Type B pancreatic cell (in vitro differentiated cells): ENCODE results near the gene GART. TPM values are rescaled to one million over a fixed set of nuclear protein-coding genes. Genes with fewer than 3 reads are reported as not detected.
"Not testable (repeated sequence)": the region's sequence is repeated elsewhere in the genome, so short reads cannot be mapped to it uniquely, and the experiment has no call there.

Source experiments
- DNase-seq: peaks from one replicate; pipeline ENCODE4 v3.0.0; 2021; ENCODE audit warnings: mixed read lengths; ENCODE audit not compliant: unreplicated experiment; ENCODE audit errors: extremely low spot score
- H3K27ac Mint-ChIP-seq: 2 replicates; pipeline ENCODE4 v1.8.0; 2021; ENCODE audit warnings: mild to moderate bottlenecking, mixed read lengths
- H3K27me3 Mint-ChIP-seq: 2 replicates; pipeline ENCODE4 v1.8.0; 2021; ENCODE audit warnings: mixed read lengths
- H3K36me3 Mint-ChIP-seq: 2 replicates; pipeline ENCODE4 v1.8.0; 2021; ENCODE audit warnings: mixed read lengths
- H3K4me1 Mint-ChIP-seq: one replicate; pipeline ENCODE4 v1.8.0; 2021; ENCODE audit warnings: mixed read lengths; ENCODE audit not compliant: unreplicated experiment
- H3K4me3 Mint-ChIP-seq: 2 replicates; pipeline ENCODE4 v1.8.0; 2021; ENCODE audit warnings: mild to moderate bottlenecking, mixed read lengths
- H3K9me3 Mint-ChIP-seq: 2 replicates; pipeline ENCODE4 v1.8.0; 2021; ENCODE audit warnings: mixed read lengths
- CTCF ChIP-seq: fragments of 200-600 bp; sonication (generic); conservative IDR thresholded peaks from 2 replicates; pipeline ENCODE4 v1.5.0; 2021; ENCODE audit warnings: antibody characterized with exemption, mild to moderate bottlenecking
- total RNA-seq: library from RNA; stranded (reverse); gene quantifications from 2 replicates; pipeline ENCODE4 v1.2.1, GENCODE V29; 2021; ENCODE audit warnings: low replicate concordance

GART gene
- total RNA-seq, 1 donor from 2014 or later = 107 TPM

GRCh38 chr21:33578959-33579542, 37.1 kb upstream of the GART start:
- no peak for TF ChIP-seq CTCF
- no peak for DNase-seq
- Mint-ChIP-seq H3K27me3 (no peaks in the 10 kb centered on the region), H3K9me3 (no peaks in the 10 kb centered on the region), H3K4me3 (no peak overlapping the region), H3K4me1 (no peaks in the 10 kb centered on the region), H3K27ac (peak overlapping the region; percentile 57), H3K36me3 (peaks cover 10% of the 10 kb centered on the region)

GRCh38 chr21:33578214-33578613, 36.3 kb upstream of the GART start:
- no peak for DNase-seq
- no peaks in the 10 kb centered on the region for H3K9me3 Mint-ChIP-seq
- no peak overlapping the region for H3K27ac Mint-ChIP-seq
- peaks cover 15% of the 10 kb centered on the region for H3K36me3 Mint-ChIP-seq
- H3K4me3 Mint-ChIP-seq = no peak overlapping the region
- no peaks in the 10 kb centered on the region for H3K4me1 Mint-ChIP-seq
- no peak for TF ChIP-seq CTCF
- H3K27me3 Mint-ChIP-seq = no peaks in the 10 kb centered on the region

GRCh38 chr21:33576741-33577141, 34.8 kb upstream of the GART start:
- not testable (repeated sequence) for DNase-seq, H3K27me3 Mint-ChIP-seq, H3K4me3 Mint-ChIP-seq, H3K9me3 Mint-ChIP-seq, H3K4me1 Mint-ChIP-seq
- Mint-ChIP-seq H3K36me3 (peaks cover 21% of the 10 kb centered on the region), H3K27ac (peak overlapping the region; percentile 53)

GRCh38 chr21:33572350-33572749, 30.4 kb upstream of the GART start:
- Mint-ChIP-seq H3K36me3 (peaks cover 25% of the 10 kb centered on the region), H3K27ac (no peak overlapping the region), H3K9me3 (no peaks in the 10 kb centered on the region), H3K27me3 (no peaks in the 10 kb centered on the region), H3K4me3 (no peak overlapping the region), H3K4me1 (no peaks in the 10 kb centered on the region)
- no peak for DNase-seq
- no peak for TF ChIP-seq CTCF

GRCh38 chr21:33569991-33570390, 28.1 kb upstream of the GART start:
- H3K36me3 Mint-ChIP-seq = peaks cover 21% of the 10 kb centered on the region
- no peak overlapping the region for H3K4me3 Mint-ChIP-seq
- no peak for TF ChIP-seq CTCF
- no peaks in the 10 kb centered on the region for H3K4me1 Mint-ChIP-seq
- no peaks in the 10 kb centered on the region for H3K27me3 Mint-ChIP-seq
- H3K27ac Mint-ChIP-seq = no peak overlapping the region
- no peaks in the 10 kb centered on the region for H3K9me3 Mint-ChIP-seq
- no peak for DNase-seq

- no peak overlapping the region for H3K27ac Mint-ChIP-seq
- H3K4me3 Mint-ChIP-seq = no peak overlapping the region
- no peak for TF ChIP-seq CTCF
- no peaks in the 10 kb centered on the region for H3K9me3 Mint-ChIP-seq
- peaks cover 23% of the 10 kb centered on the region for H3K36me3 Mint-ChIP-seq
- no peak for DNase-seq
- H3K27me3 Mint-ChIP-seq = no peaks in the 10 kb centered on the region
- H3K4me1 Mint-ChIP-seq = no peaks in the 10 kb centered on the region
Measured at GRCh38 chr21:33568448-33568847, 26.5 kb upstream of the GART start.
